T-cell (primary cell): ENCODE measurements around the gene FABP7. TPM values are rescaled to one million over a fixed set of nuclear protein-coding genes. Genes with fewer than 3 reads are reported as not detected.

ENCODE experiments used
- ATAC-seq, 4 experiments: fragments of 200-7000 bp in 3 of 4; fragments of 150-1000 bp in 1 of 4; cut with Tn5 transposase; replicated peaks in 1 of 4; 1 replicate in 3 of 4; 2 replicates in 1 of 4; pipeline ENCODE4 v1.10.0; 2021; ENCODE audit warnings: moderate library complexity in 3 of 4, mild to moderate bottlenecking in 2 of 4, moderate number of reproducible peaks in 1 of 4
- CTCF ChIA-PET, 2 donors: fragments of 300-600 bp; sonication (Branson Sonifier 250); formaldehyde crosslinking; loops; one replicate each; lab custom pipeline; 2022; ENCODE audit warnings: antibody characterized with exemption in 2 of 2; lab: Charles Lee
- POLR2A ChIA-PET, 2 donors: fragments of 300-600 bp; sonication (Branson Sonifier 250); formaldehyde crosslinking; loops; one replicate each; lab custom pipeline; 2022; ENCODE audit warnings: antibody characterized with exemption in 2 of 2; lab: Charles Lee
- DNase-seq, 35 experiments: peaks; one replicate each; pipeline versions ENCODE4 v3.0.0 to v3.0.0-alpha.2; 2013 to 2023
- H3K27ac ChIP-seq: one replicate; pipeline ENCODE4 v1.5.1; 2013; ENCODE audit warnings: low read length
- H3K27me3 ChIP-seq, 2 experiments: replicated peaks in 1 of 2; 1 replicate in 1 of 2; 2 replicates in 1 of 2; pipeline versions ENCODE4 v1.6.1 to v1.7.0; 2013; ENCODE audit warnings: low read length in 1 of 2, mixed read lengths in 1 of 2; ENCODE audit not compliant: control insufficient read depth in 2 of 2, insufficient read depth in 2 of 2; ENCODE audit errors: extremely low read depth in 1 of 2
- H3K36me3 ChIP-seq, 2 donors: 1 replicate in 1 of 2; 2 replicates in 1 of 2; pipeline versions ENCODE4 v1.6.1 to v1.7.0; 2013; ENCODE audit warnings: low read length in 1 of 2; ENCODE audit not compliant: control insufficient read depth in 2 of 2, insufficient read depth in 1 of 2; ENCODE audit errors: extremely low read depth in 1 of 2
- H3K4me1 ChIP-seq, 2 experiments: 1 replicate in 1 of 2; 2 replicates in 1 of 2; pipeline versions ENCODE4 v1.6.1 to v1.7.0; 2013; ENCODE audit warnings: low read length in 2 of 2, mixed read lengths in 1 of 2; ENCODE audit not compliant: insufficient read depth in 2 of 2, control insufficient read depth in 1 of 2; ENCODE audit errors: extremely low read depth in 1 of 2
- H3K4me3 ChIP-seq, 2 donors: 1 replicate in 1 of 2; 2 replicates in 1 of 2; pipeline versions ENCODE4 v1.5.1 to v1.7.0; 2013; ENCODE audit warnings: mild to moderate bottlenecking in 2 of 2, low read length in 1 of 2, moderate library complexity in 1 of 2; ENCODE audit not compliant: control insufficient read depth in 1 of 2; ENCODE audit errors: extremely low read depth in 1 of 2
- H3K9me3 ChIP-seq: 2 replicates; pipeline ENCODE4 v1.7.0; 2013
- H3K27ac Mint-ChIP-seq, 2 donors: one replicate each; pipeline ENCODE4 v1.8.0; 2020 to 2021; ENCODE audit warnings: mild to moderate bottlenecking in 2 of 2, mixed read lengths in 2 of 2
- H3K27me3 Mint-ChIP-seq, 2 donors: one replicate each; pipeline ENCODE4 v1.8.0; 2021 to 2022; ENCODE audit warnings: mixed read lengths in 2 of 2
- H3K36me3 Mint-ChIP-seq: one replicate; pipeline ENCODE4 v1.8.0; 2021; ENCODE audit warnings: mixed read lengths
- H3K4me1 Mint-ChIP-seq, 3 donors: one replicate each; pipeline ENCODE4 v1.8.0; 2020 to 2022; ENCODE audit warnings: mixed read lengths in 3 of 3, mild to moderate bottlenecking in 1 of 3
- H3K4me3 Mint-ChIP-seq, 3 donors: one replicate each; pipeline ENCODE4 v1.8.0; 2020 to 2022; ENCODE audit warnings: mild to moderate bottlenecking in 3 of 3, mixed read lengths in 3 of 3, moderate library complexity in 3 of 3
- H3K9me3 Mint-ChIP-seq, 3 donors: one replicate each; pipeline ENCODE4 v1.8.0; 2020 to 2022; ENCODE audit warnings: mixed read lengths in 3 of 3
- WGBS: methylation state at CpG from one replicate; pipeline ENCODE4 v1.1.5; 2013; ENCODE audit warnings: missing lambda C conversion rate; ENCODE audit not compliant: insufficient coverage; 5-methylcytosine and 5-hydroxymethylcytosine counted together
- total RNA-seq, 35 experiments: library from RNA in 6 of 35; stranded (reverse) in 6 of 35; fragments of 120-200 nt in 1 of 35; gene quantifications; one replicate each; pipeline versions ENCODE4 v1.2.1 to v1.2.4 and lab custom pipeline; 2013 to 2026

Gene FABP7
- total RNA-seq, 5 donors from 2014 or later (not counting 1 experiment from before 2014, with no cell fraction given) = not detected

DNA sequence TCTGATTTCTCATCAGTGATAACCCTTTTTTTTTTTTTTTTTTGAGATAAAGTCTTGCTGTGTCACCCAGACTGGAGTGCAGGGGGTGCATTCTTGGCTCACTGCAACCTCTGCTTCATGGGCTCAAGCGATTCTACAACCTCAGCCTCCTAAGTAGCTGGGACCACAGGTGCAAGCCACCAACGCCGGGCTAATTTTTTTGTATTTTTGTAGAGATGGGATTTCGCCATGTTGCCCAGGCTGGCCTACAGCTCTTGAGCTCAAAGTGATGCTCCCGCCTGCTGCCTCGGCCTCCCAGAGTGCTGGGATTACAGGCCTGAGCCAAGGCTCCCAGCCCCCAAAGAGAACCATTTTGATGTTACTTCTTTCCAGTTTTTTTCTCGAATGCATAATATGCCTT lies 2.2 kb downstream of the FABP7 start:
- POLR2A ChIA-PET = no interaction called here
- CTCF ChIA-PET = no interaction called here
- H3K36me3 Mint-ChIP-seq = no peaks in the 10 kb centered on the region

DNA sequence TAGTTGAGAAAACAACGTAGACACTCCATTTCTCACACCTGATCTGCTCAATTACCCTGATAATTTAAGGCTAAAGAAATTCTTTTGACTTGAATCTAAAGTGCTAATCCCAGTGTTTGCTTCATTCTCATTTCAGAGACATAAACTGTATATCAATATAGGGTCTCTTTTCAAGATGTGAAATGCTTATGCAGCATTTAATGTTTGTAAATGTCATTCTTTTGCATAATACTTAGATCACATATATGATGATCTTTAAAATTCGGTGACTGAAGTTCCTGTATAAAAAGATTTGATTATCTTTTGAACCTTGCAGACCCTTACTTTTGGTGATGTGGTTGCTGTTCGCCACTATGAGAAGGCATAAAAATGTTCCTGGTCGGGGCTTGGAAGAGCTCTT lies 3.9 kb downstream of the FABP7 start:
- ChIA-PET POLR2A (no interaction called here), CTCF (no interaction called here)
- DNase-seq (no peak), ATAC-seq (no peak)
- WGBS = no CpG with 5 or more reads among the region's 4 CpGs
- H3K4me1 Mint-ChIP-seq = no peaks in the 10 kb centered on the region
- Histone ChIP-seq H3K27me3 (peaks cover 3% of the 10 kb centered on the region in 2 experiments), H3K36me3 (no peaks in the 10 kb centered on the region), H3K4me1 (no peaks in the 10 kb centered on the region), H3K9me3 (no peaks in the 10 kb centered on the region), H3K4me3 (no peak overlapping the region), H3K27ac (no peak overlapping the region)
- no peak overlapping the region for H3K4me3 Mint-ChIP-seq
- H3K36me3 Mint-ChIP-seq = no peaks in the 10 kb centered on the region
- no peak overlapping the region for H3K27ac Mint-ChIP-seq
- H3K27me3 Mint-ChIP-seq = peaks cover 25 to 42% of the 10 kb centered on the region in 2 donors
- H3K9me3 Mint-ChIP-seq = no peaks in the 10 kb centered on the region

More for the DNA sequence above, 2.2 kb downstream of the FABP7 start:
- DNase-seq (no peak), ATAC-seq (no peak)
- H3K4me3 ChIP-seq = no peak overlapping the region
- H3K27ac Mint-ChIP-seq = no peak overlapping the region
- no peaks in the 10 kb centered on the region for H3K27me3 ChIP-seq
- H3K9me3 Mint-ChIP-seq = no peaks in the 10 kb centered on the region
- no peaks in the 10 kb centered on the region for H3K9me3 ChIP-seq
- H3K4me3 Mint-ChIP-seq = no peak overlapping the region
- no peak overlapping the region for H3K27ac ChIP-seq
- no peaks in the 10 kb centered on the region for H3K36me3 ChIP-seq
- H3K4me1 ChIP-seq = no peaks in the 10 kb centered on the region
- H3K4me1 Mint-ChIP-seq = no peaks in the 10 kb centered on the region
- peaks cover 15 to 33% of the 10 kb centered on the region in 2 donors for H3K27me3 Mint-ChIP-seq
- WGBS = no CpG with 5 or more reads among the region's 7 CpGs

GRCh38 chr6:122785891-122786290 lies 6.4 kb downstream of the FABP7 start:
- Histone ChIP-seq H3K4me3 (no peak overlapping the region), H3K4me1 (peaks cover 0 to 13% of the 10 kb centered on the region in 2 experiments), H3K27me3 (peaks cover 3 to 17% of the 10 kb centered on the region in 2 experiments), H3K27ac (no peak overlapping the region), H3K36me3 (no peaks in the 10 kb centered on the region), H3K9me3 (no peaks in the 10 kb centered on the region)
- Mint-ChIP-seq H3K27me3 (peaks cover 37 to 43% of the 10 kb centered on the region in 2 donors), H3K27ac (no peak overlapping the region), H3K4me1 (peaks cover 11 to 16% (median 11%) of the 10 kb centered on the region in 3 donors), H3K4me3 (no peak overlapping the region), H3K9me3 (no peaks in the 10 kb centered on the region), H3K36me3 (no peaks in the 10 kb centered on the region)
- no peak for ATAC-seq
- ChIA-PET POLR2A (no interaction called here), CTCF (no interaction called here)
- DNase-seq = no peak
- WGBS = no CpG with 5 or more reads among the region's 1 CpG

GRCh38 chr6:122787721-122788120 lies 8.2 kb downstream of the FABP7 start:
- peaks cover 11 to 18% (median 11%) of the 10 kb centered on the region in 3 donors for H3K4me1 Mint-ChIP-seq
- ChIA-PET CTCF (no interaction called here), POLR2A (no interaction called here)
- WGBS = 58% methylated on average over 2 of the region's 4 CpGs
- H3K27me3 Mint-ChIP-seq = peaks cover 41 to 47% of the 10 kb centered on the region in 2 donors
- Histone ChIP-seq H3K4me1 (peaks cover 0 to 13% of the 10 kb centered on the region in 2 experiments), H3K27ac (no peak overlapping the region), H3K27me3 (peaks cover 3 to 17% of the 10 kb centered on the region in 2 experiments), H3K4me3 (no peak overlapping the region), H3K9me3 (no peaks in the 10 kb centered on the region), H3K36me3 (no peaks in the 10 kb centered on the region)
- no peak overlapping the region for H3K4me3 Mint-ChIP-seq
- DNase-seq (no peak), ATAC-seq (no peak)
- H3K27ac Mint-ChIP-seq = no peak overlapping the region
- H3K9me3 Mint-ChIP-seq = no peaks in the 10 kb centered on the region
- H3K36me3 Mint-ChIP-seq = no peaks in the 10 kb centered on the region

DNA sequence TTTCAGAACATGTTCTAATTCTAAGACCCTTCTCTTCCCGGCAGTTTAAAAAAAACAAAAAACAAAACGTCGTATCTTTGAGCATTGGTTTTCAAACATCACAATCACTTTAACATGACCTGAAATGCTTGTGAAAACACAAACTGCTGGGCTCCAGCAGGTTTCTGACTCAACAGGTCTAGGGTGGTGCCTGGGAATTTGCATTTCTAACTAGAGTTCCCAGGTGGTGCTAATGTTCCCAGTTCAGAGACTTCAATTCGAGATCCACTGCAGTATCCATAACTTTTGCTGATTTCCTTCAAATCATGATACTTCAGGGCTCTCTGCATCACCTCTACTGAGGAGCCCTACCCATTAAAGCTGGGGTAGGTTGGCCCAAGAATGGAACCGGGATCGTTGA lies 8.7 kb downstream of the FABP7 start:
- CTCF ChIA-PET = no interaction called here
- H3K27me3 Mint-ChIP-seq = peaks cover 46 to 49% of the 10 kb centered on the region in 2 donors
- Histone ChIP-seq H3K27ac (no peak overlapping the region), H3K9me3 (no peaks in the 10 kb centered on the region), H3K4me1 (peaks cover 0 to 13% of the 10 kb centered on the region in 2 experiments), H3K27me3 (peaks cover 3 to 17% of the 10 kb centered on the region in 2 experiments), H3K36me3 (no peaks in the 10 kb centered on the region), H3K4me3 (no peak overlapping the region)
- peaks cover 11 to 18% (median 11%) of the 10 kb centered on the region in 3 donors for H3K4me1 Mint-ChIP-seq
- no peaks in the 10 kb centered on the region for H3K36me3 Mint-ChIP-seq
- 54% methylated on average over 4 of the region's 6 CpGs for WGBS
- H3K9me3 Mint-ChIP-seq = no peaks in the 10 kb centered on the region
- H3K4me3 Mint-ChIP-seq = no peak overlapping the region
- H3K27ac Mint-ChIP-seq = no peak overlapping the region
- ATAC-seq = no peak
- POLR2A ChIA-PET = no interaction called here
- DNase-seq = no peak

DNA sequence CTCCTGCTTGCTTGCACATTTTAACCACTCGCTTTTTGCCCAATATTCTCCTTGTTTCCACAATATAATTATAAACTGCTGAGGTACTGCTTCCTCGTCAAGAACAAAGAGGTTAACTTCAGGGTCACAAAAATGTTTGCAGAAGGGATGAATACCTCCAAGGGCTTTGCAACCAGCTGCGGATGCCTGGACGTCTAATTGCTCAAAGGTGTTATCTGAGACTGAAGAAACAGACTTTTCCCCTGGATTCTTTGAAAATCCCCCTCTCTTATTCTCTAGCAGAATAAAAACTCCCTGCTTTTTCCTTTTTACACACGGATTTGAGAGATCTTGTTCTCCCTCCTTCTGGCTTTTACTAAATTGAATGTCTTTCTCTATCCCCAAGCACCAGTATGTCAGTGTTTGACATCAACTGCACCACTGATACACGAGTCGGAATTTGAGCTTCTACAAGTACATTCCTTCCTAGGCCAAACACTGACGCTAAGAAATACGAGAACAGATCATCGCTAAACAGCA lies 9.2 kb downstream of the FABP7 start:
- Histone ChIP-seq H3K4me1 (peaks cover 0 to 13% of the 10 kb centered on the region in 2 experiments), H3K4me3 (peak overlapping the region in 1 of 2 donors; percentile 17), H3K27me3 (peaks cover 3 to 17% of the 10 kb centered on the region in 2 experiments), H3K27ac (no peak overlapping the region), H3K36me3 (no peaks in the 10 kb centered on the region), H3K9me3 (no peaks in the 10 kb centered on the region)
- peak overlapping the region; percentile 17 to 75 (median 47) for H3K4me3 Mint-ChIP-seq
- DNase-seq = no peak
- H3K27ac Mint-ChIP-seq = no peak overlapping the region
- H3K27me3 Mint-ChIP-seq = peaks cover 49% of the 10 kb centered on the region in 2 donors
- WGBS = 13% methylated on average over 8 of the region's 10 CpGs
- no peaks in the 10 kb centered on the region for H3K9me3 Mint-ChIP-seq
- CTCF ChIA-PET = no interaction called here
- POLR2A ChIA-PET = no interaction called here
- H3K36me3 Mint-ChIP-seq = no peaks in the 10 kb centered on the region
- ATAC-seq = peak in 1 of 4 experiments; percentile 10
- peaks cover 11 to 18% (median 11%) of the 10 kb centered on the region in 3 donors for H3K4me1 Mint-ChIP-seq
